ENCODE data around the gene BAHCC1.
"Not testable (repeated sequence)": the region's sequence is repeated elsewhere in the genome, so short reads cannot be mapped to it uniquely, and the experiment has no call there.

BAHCC1 gene

GRCh38 chr17:81394921-81395599 lies at the start of gene BAHCC1:
TSS of gene BAHCC1 (plus strand) at chr17:81395457. CDS start at chr17:81399740, 4,283 bp downstream.
- DNase-seq = peak; percentile 85

- DNase-seq = peak; percentile 95
Observed at GRCh38 chr17:81346090-81346907, 49.0 kb upstream of the BAHCC1 start.

- DNase-seq = no peak
Observed at GRCh38 chr17:81346908-81347349, 48.3 kb upstream of the BAHCC1 start.

GRCh38 chr17:81347437-81347836 lies 47.8 kb upstream of the BAHCC1 start:
- no peak for DNase-seq

- no peak for DNase-seq
Observed at GRCh38 chr17:81348097-81349055, 46.9 kb upstream of the BAHCC1 start.

- DNase-seq = no peak
Observed at GRCh38 chr17:81349397-81350319, 45.6 kb upstream of the BAHCC1 start.

GRCh38 chr17:81350320-81350890 lies 44.9 kb upstream of the BAHCC1 start:
- DNase-seq = no peak

- DNase-seq = not testable (repeated sequence)
Observed at GRCh38 chr17:81351329-81352052, 43.8 kb upstream of the BAHCC1 start.

- not testable (repeated sequence) for DNase-seq
Observed at GRCh38 chr17:81352056-81352455, 43.2 kb upstream of the BAHCC1 start.

GRCh38 chr17:81354252-81354953 lies 40.9 kb upstream of the BAHCC1 start:
- DNase-seq = no peak

- DNase-seq = no peak
Observed at GRCh38 chr17:81354954-81355347, 40.3 kb upstream of the BAHCC1 start.

- no peak for DNase-seq
Observed at GRCh38 chr17:81359218-81359617, 36.0 kb upstream of the BAHCC1 start.

GRCh38 chr17:81362001-81362400 lies 33.3 kb upstream of the BAHCC1 start:
- DNase-seq = not testable (repeated sequence)

- DNase-seq = no peak
Observed at GRCh38 chr17:81364278-81365147, 30.7 kb upstream of the BAHCC1 start.

- no peak for DNase-seq
Observed at GRCh38 chr17:81365148-81365600, 30.1 kb upstream of the BAHCC1 start.

- DNase-seq = peak; percentile 35
Observed at GRCh38 chr17:81365601-81366585, 29.4 kb upstream of the BAHCC1 start.

- no peak for DNase-seq
Observed at GRCh38 chr17:81366648-81367047, 28.6 kb upstream of the BAHCC1 start.

GRCh38 chr17:81367171-81367570 lies 28.1 kb upstream of the BAHCC1 start:
- no peak for DNase-seq

All from CD4-positive, alpha-beta T cell treated with Interleukin-12 subunit alpha and Interleukin-12 subunit beta, for 1 hour (primary cell).